ENCODE data around the gene F2RL3. TPM values are rescaled to one million over a fixed set of nuclear protein-coding genes. Genes with fewer than 3 reads are reported as not detected.

Gene F2RL3
- total RNA-seq, 1 donor from 2014 or later = not detected

DNA sequence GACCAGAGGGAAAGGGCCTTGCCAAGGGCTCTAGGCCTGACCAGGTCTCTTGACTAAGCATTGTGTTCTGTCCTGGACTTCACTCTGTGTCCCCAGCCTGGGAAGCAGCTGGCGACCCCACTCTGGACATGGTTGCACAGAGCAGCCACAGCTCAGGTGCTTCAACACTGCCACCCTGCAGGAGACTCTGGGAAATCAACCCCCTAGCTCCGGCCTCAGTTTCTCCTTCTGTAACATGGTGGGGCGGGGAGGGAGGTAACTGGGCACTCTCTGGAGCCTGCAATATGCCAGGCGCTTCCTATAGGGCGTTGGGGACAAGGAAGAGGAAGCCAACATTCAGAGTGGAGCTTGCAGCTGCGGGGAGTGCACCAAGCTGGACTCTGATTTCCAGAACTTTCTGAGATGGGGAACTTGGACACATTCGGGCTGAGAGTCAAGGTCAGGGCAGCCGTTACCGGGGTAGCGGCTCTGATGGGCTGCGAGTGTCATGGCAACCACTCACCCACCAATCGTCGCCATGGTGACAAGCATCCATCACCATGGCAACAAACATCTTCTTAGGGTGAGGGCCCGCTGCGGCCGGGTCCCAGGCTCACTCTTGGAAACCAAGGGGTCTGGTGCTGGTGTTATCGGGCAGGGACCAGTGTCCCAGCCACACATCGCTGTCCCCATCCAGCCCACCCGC is 12.8 kb downstream of the F2RL3 start:
- FAIRE-seq = no peak
- Mint-ChIP-seq H3K4me3 (ENCODE audit: unreplicated experiment) (no peak overlapping the region), H3K27ac (ENCODE audit: unreplicated experiment) (peak overlapping the region; percentile 41), H3K27me3 (ENCODE audit: low read depth, unreplicated experiment) (peaks cover 8% of the 10 kb centered on the region), H3K4me1 (ENCODE audit: low read depth, unreplicated experiment) (no peaks in the 10 kb centered on the region), H3K9me3 (ENCODE audit: unreplicated experiment) (peaks cover 4% of the 10 kb centered on the region), H3K36me3 (ENCODE audit: low read depth, unreplicated experiment) (no peaks in the 10 kb centered on the region)
- peaks cover 2% of the 10 kb centered on the region for H3K27me3 ChIP-seq (ENCODE audit: insufficient read depth, low read length)
- no peaks in the 10 kb centered on the region for H3K36me3 ChIP-seq (ENCODE audit: insufficient read depth, low read length)
- no peaks in the 10 kb centered on the region for H4K20me1 ChIP-seq (ENCODE audit: insufficient read depth, low read length)
- no peak overlapping the region for H3K27ac ChIP-seq (ENCODE audit: low read depth, low read length)
- H3K4me2 ChIP-seq (ENCODE audit: low read length) = no peak overlapping the region
- peaks cover under 1% of the 10 kb centered on the region for H3K4me1 ChIP-seq (ENCODE audit: insufficient read depth, low read length)
- no peak overlapping the region for H3K4me3 ChIP-seq (ENCODE audit: insufficient read depth, low read depth, low read length)
- TF ChIP-seq, protein P1, sequence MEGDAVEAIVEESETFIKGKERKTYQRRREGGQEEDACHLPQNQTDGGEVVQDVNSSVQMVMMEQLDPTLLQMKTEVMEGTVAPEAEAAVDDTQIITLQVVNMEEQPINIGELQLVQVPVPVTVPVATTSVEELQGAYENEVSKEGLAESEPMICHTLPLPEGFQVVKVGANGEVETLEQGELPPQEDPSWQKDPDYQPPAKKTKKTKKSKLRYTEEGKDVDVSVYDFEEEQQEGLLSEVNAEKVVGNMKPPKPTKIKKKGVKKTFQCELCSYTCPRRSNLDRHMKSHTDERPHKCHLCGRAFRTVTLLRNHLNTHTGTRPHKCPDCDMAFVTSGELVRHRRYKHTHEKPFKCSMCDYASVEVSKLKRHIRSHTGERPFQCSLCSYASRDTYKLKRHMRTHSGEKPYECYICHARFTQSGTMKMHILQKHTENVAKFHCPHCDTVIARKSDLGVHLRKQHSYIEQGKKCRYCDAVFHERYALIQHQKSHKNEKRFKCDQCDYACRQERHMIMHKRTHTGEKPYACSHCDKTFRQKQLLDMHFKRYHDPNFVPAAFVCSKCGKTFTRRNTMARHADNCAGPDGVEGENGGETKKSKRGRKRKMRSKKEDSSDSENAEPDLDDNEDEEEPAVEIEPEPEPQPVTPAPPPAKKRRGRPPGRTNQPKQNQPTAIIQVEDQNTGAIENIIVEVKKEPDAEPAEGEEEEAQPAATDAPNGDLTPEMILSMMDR (IDR thresholded peaks at IDR 0.05; ENCODE audit: insufficient read depth, low read depth, low read length) = no peak
- TF ChIP-seq EZH2 (IDR thresholded peaks at IDR 0.05; ENCODE audit: insufficient read depth, low read length) = no peak
- no peak overlapping the region for H3K9ac ChIP-seq (ENCODE audit: low read length)
- H3K79me2 ChIP-seq (ENCODE audit: insufficient read depth, low read length) = no peaks in the 10 kb centered on the region
- peaks cover 4% of the 10 kb centered on the region for H3K9me3 ChIP-seq (ENCODE audit: insufficient read depth, low read depth, low read length)
- DNase-seq (ENCODE audit: low read depth) = no peak
- no peak overlapping the region for H2AFZ ChIP-seq (ENCODE audit: low read depth, low read length)

DNA sequence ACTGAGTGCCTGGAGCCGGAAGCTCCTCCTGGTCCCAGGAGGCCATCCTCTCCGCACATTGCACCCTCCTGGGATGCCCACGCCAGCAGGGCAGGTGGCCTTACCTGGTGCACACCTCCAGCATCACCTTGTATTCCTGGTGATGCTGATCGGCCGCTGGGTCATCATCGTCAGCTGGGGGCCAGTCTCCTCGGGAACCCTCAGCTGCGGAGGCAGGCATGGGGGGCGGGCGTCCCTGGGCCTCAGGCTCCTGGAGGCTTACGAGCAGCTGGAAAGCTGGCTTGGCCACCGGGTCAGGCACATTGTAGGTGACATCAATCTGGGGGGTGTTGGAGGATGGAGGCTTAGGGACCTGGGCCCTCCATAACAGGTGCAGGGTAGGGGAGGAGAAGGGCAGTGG is 13.7 kb downstream of the F2RL3 start:
- FAIRE-seq (no peak), DNase-seq (ENCODE audit: low read depth) (no peak)
- H3K27ac Mint-ChIP-seq (ENCODE audit: unreplicated experiment) = no peak overlapping the region
- peaks cover 4% of the 10 kb centered on the region for H3K9me3 Mint-ChIP-seq (ENCODE audit: unreplicated experiment)
- Histone ChIP-seq H3K4me3 (ENCODE audit: insufficient read depth, low read depth, low read length) (no peak overlapping the region), H4K20me1 (ENCODE audit: insufficient read depth, low read length) (no peaks in the 10 kb centered on the region), H3K27me3 (ENCODE audit: insufficient read depth, low read length) (peaks cover 2% of the 10 kb centered on the region), H3K4me1 (ENCODE audit: insufficient read depth, low read length) (no peaks in the 10 kb centered on the region), H3K79me2 (ENCODE audit: insufficient read depth, low read length) (no peaks in the 10 kb centered on the region), H3K4me2 (ENCODE audit: low read length) (no peak overlapping the region), H3K36me3 (ENCODE audit: insufficient read depth, low read length) (no peaks in the 10 kb centered on the region), H3K9me3 (ENCODE audit: insufficient read depth, low read depth, low read length) (peaks cover 4% of the 10 kb centered on the region), H3K9ac (ENCODE audit: low read length) (no peak overlapping the region), H3K27ac (ENCODE audit: low read depth, low read length) (no peak overlapping the region), H2AFZ (ENCODE audit: low read depth, low read length) (no peak overlapping the region)
- TF ChIP-seq EZH2 (IDR thresholded peaks at IDR 0.05; ENCODE audit: insufficient read depth, low read length) = no peak
- TF ChIP-seq, protein P1 (IDR thresholded peaks at IDR 0.05; ENCODE audit: insufficient read depth, low read depth, low read length) = no peak
- H3K36me3 Mint-ChIP-seq (ENCODE audit: low read depth, unreplicated experiment) = no peaks in the 10 kb centered on the region
- peaks cover 9% of the 10 kb centered on the region for H3K27me3 Mint-ChIP-seq (ENCODE audit: low read depth, unreplicated experiment)
- H3K4me3 Mint-ChIP-seq (ENCODE audit: unreplicated experiment) = no peak overlapping the region
- H3K4me1 Mint-ChIP-seq (ENCODE audit: low read depth, unreplicated experiment) = no peaks in the 10 kb centered on the region

DNA sequence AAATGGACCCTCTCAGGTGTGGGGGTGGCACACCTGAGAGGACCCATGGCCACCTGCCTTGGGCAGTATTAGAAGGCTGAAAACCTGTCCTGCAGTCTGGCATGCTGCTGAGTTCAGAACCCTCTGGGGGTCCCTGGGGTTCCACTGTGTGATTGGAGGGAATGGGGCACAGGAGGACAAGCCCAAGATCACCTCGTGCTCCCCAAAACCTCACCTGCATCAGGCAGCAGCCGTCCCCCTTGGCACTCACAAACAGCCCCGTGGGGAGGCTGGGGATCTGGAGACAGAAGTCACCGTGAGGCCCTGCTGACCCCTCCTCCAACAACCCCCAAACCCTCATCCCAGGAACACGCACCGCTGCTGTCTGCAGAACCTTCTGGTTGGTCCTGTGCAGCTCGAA is 14.5 kb downstream of the F2RL3 start:
- H3K4me3 ChIP-seq (ENCODE audit: insufficient read depth, low read depth, low read length) = no peak overlapping the region
- no peak overlapping the region for H3K4me2 ChIP-seq (ENCODE audit: low read length)
- Mint-ChIP-seq H3K9me3 (ENCODE audit: unreplicated experiment) (peaks cover 4% of the 10 kb centered on the region), H3K36me3 (ENCODE audit: low read depth, unreplicated experiment) (no peaks in the 10 kb centered on the region), H3K4me1 (ENCODE audit: low read depth, unreplicated experiment) (no peaks in the 10 kb centered on the region), H3K27me3 (ENCODE audit: low read depth, unreplicated experiment) (peaks cover 7% of the 10 kb centered on the region), H3K27ac (ENCODE audit: unreplicated experiment) (no peak overlapping the region), H3K4me3 (ENCODE audit: unreplicated experiment) (no peak overlapping the region)
- H3K79me2 ChIP-seq (ENCODE audit: insufficient read depth, low read length) = no peaks in the 10 kb centered on the region
- H3K27ac ChIP-seq (ENCODE audit: low read depth, low read length) = no peak overlapping the region
- no peak for DNase-seq (ENCODE audit: low read depth)
- H3K36me3 ChIP-seq (ENCODE audit: insufficient read depth, low read length) = no peaks in the 10 kb centered on the region
- H3K27me3 ChIP-seq (ENCODE audit: insufficient read depth, low read length) = peaks cover 2% of the 10 kb centered on the region
- no peak for FAIRE-seq
- H3K4me1 ChIP-seq (ENCODE audit: insufficient read depth, low read length) = no peaks in the 10 kb centered on the region
- no peak overlapping the region for H2AFZ ChIP-seq (ENCODE audit: low read depth, low read length)
- TF ChIP-seq, protein P1 (IDR thresholded peaks at IDR 0.05; ENCODE audit: insufficient read depth, low read depth, low read length) = no peak
- TF ChIP-seq EZH2 (IDR thresholded peaks at IDR 0.05; ENCODE audit: insufficient read depth, low read length) = no peak
- peaks cover 4% of the 10 kb centered on the region for H3K9me3 ChIP-seq (ENCODE audit: insufficient read depth, low read depth, low read length)
- no peak overlapping the region for H3K9ac ChIP-seq (ENCODE audit: low read length)
- no peaks in the 10 kb centered on the region for H4K20me1 ChIP-seq (ENCODE audit: insufficient read depth, low read length)
